HFF-Myc (cell line): ENCODE measurements around the gene NPLOC4.

Experiments
- DNase-seq: peaks from one replicate; pipeline ENCODE4 v3.0.0-alpha.2; 2011; ENCODE audit warnings: low read depth; ENCODE audit errors: extremely low read depth
- H3K4me3 ChIP-seq: replicated peaks from 2 replicates; pipeline ENCODE4 v1.5.1; 2011; ENCODE audit warnings: low read depth, mild to moderate bottlenecking, control low read depth, low read length
- TF ChIP-seq, protein P1 (sequence below): IDR thresholded peaks from 2 replicates; pipeline ENCODE4 v1.5.1; 2012; ENCODE audit warnings: mild to moderate bottlenecking, low read depth, low read length, control low read depth; ENCODE audit errors: missing control alignments

Gene NPLOC4

GRCh38 chr17:81664051-81664470 is 27.1 kb upstream of the NPLOC4 start:
- no peak overlapping the region for H3K4me3 ChIP-seq
- TF ChIP-seq, protein P1, sequence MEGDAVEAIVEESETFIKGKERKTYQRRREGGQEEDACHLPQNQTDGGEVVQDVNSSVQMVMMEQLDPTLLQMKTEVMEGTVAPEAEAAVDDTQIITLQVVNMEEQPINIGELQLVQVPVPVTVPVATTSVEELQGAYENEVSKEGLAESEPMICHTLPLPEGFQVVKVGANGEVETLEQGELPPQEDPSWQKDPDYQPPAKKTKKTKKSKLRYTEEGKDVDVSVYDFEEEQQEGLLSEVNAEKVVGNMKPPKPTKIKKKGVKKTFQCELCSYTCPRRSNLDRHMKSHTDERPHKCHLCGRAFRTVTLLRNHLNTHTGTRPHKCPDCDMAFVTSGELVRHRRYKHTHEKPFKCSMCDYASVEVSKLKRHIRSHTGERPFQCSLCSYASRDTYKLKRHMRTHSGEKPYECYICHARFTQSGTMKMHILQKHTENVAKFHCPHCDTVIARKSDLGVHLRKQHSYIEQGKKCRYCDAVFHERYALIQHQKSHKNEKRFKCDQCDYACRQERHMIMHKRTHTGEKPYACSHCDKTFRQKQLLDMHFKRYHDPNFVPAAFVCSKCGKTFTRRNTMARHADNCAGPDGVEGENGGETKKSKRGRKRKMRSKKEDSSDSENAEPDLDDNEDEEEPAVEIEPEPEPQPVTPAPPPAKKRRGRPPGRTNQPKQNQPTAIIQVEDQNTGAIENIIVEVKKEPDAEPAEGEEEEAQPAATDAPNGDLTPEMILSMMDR, result no peak
- no peak for DNase-seq

DNA sequence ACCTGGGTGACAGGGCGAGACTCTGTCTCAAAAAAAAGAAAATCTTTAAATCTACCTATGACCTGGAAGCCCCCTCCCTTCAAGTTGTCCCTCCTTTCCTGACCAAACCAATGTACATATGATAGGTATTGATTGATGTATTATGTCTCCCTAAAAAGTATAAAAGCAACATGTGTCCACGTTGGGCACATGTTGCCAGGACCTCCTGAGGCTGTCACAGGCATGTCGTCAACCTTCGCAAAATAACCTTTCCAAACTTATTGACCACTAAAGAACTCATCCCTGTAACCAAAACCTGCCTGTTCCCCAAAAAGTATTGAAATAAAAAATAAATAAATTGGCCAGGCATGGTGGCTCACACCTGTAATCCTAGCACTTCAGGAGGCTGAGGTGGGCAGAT is 25.1 kb upstream of the NPLOC4 start:
- H3K4me3 ChIP-seq, result no peak overlapping the region
- DNase-seq, result no peak
- TF ChIP-seq, protein P1, result no peak

DNA sequence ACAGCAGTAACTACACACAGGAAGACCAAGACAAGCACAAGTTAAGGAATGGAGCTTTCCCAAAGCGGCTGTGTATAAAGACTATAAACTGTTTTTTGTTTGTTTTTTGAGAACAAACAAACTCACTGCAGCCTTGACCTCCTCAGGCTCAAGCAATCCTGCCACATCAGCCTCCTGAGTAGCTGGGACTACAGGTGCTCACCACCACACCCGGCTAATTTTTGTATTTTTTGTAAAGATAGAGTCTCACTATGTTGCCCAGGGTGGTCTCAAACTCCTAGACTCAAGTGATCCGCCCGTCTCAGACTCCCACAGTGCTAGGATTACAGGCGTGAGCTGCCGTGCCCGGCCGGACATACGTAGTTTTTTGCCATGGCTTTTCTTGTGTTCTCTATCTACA is 23.5 kb upstream of the NPLOC4 start:
- no peak for DNase-seq
- H3K4me3 ChIP-seq, result no peak overlapping the region
- TF ChIP-seq, protein P1, result no peak

DNA sequence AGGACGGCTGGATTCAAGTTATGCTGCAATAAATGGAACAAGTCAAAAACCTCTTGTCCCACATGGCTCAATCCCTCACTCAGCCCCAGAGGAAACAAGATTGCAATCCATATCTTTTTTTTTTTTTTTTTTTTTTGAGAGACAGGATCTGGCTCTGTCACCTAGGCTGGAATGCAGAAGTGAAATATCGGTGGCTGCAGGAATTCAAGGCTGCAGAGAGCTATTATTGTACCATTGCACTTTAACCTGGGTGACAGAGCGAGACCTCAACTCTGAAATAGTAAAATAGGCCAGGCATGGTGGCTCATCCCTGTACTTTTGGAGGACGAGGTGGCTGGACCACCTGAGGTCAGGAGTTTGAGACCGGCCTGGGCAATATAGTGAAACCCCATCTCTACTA is 22.1 kb upstream of the NPLOC4 start:
- H3K4me3 ChIP-seq, result no peak overlapping the region
- DNase-seq, result no peak
- TF ChIP-seq, protein P1, result no peak

- no peak for DNase-seq
- TF ChIP-seq, protein P1, result no peak
- no peak overlapping the region for H3K4me3 ChIP-seq
Measured at GRCh38 chr17:81656835-81657234, 19.9 kb upstream of the NPLOC4 start.

- no peak for DNase-seq
- TF ChIP-seq, protein P1, result no peak
- H3K4me3 ChIP-seq, result no peak within 1 kb of the TSS
Measured at GRCh38 chr17:81656118-81656743, 19.3 kb upstream of the NPLOC4 start, which contains the start of gene PDE6G. PDE6G (minus strand) TSS chr17:81656542; CDS start chr17:81653305, 3,237 bp downstream.

DNA sequence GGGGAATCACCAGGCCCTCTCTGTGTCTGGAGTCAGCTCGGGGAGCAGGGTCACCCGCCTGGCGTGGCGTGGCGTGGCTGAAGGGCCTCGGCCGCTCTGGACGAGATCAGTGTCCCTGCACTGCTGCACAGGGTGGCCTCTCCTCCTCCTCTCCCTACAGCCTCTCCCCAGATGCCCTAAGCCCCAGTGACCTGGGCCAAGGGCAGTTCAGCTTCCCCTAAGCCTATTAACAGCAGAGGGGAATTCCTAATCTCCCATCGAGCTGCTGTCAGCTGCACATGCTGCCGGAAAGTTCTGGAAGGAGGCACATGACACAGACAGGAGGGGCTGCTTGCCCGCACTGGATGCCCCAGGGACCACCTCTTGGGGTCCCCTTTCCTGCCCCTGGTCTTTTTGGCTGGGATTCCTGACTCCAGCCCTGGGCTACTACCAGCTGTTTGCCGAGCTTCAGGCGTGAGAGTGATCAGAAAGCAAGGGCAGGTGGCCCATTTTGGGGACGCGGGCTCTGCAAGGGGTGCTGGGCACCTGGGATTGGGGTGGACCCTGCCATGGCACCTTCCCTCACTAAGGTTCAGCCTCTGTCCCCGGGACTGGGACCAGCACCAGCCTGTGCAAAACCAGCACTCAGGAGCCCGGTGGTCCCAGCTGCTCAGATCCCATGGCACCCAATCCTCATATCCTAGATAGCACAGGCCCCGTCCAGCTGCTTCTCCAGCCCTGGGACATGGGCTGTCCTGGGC is 18.6 kb upstream of the NPLOC4 start:
- TF ChIP-seq, protein P1, result no peak
- no peak overlapping the region for H3K4me3 ChIP-seq
- no peak for DNase-seq
